ENCODE results near the gene HDLBP.

DNA sequence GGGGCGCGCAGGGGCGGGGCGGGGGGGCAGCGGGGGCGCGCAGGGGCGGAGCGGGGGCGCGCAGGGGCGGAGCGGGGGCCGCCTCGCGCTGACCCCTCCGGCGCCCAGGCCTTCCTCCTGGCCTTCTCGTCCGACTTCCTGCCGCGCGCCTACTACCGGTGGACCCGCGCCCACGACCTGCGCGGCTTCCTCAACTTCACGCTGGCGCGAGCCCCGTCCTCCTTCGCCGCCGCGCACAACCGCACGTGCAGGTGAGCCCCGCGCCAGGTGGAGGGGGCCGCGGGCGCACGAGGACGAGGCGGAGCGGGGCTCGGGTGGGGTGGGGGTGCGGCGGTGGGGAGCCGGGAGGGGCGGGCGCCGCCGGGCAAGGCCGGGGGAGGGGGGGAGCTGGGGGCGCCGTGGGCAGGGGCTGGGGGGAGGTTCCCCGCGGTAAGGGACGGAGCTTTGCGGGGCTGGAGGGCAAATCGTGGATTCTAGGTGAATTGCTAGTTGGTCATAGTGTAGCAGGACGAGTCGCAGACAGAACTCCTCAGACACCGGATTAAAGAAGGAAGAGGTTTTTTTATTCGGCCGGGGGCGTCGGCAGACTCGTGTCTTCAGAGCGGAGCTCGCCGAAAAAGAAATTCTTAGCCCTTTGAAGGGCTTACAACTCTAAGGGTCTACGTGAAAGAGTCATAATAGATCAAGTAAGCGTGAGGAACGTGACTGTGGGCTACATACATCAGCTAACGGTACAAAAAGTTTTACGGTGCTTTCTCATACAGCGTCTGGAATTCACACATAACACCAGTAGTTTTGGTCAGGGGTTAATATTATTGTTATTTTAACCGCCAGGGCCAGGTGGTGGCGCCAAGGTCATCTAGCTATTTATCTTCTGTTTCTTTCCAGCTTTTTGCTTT, 97.1 kb downstream of the HDLBP start:
- TF ChIP-seq ZFP3 (CRISPR knock-in tag; IDR thresholded peaks at IDR 0.05), result no peak
- no peak for TF ChIP-seq ZC3H10 (CRISPR knock-in tag; IDR thresholded peaks at IDR 0.05)
- no peak for TF ChIP-seq CREB5 (CRISPR knock-in tag; IDR thresholded peaks at IDR 0.05; ENCODE audit: low read depth)
- no peak for TF ChIP-seq PPARA (CRISPR knock-in tag; IDR thresholded peaks at IDR 0.05; ENCODE audit: borderline replicate concordance)
- no peak for TF ChIP-seq ZFP30 (CRISPR knock-in tag; IDR thresholded peaks at IDR 0.05)
